Fibroblast of skin of scalp (primary cell): ENCODE measurements around the gene INSR. TPM values are rescaled to one million over a fixed set of nuclear protein-coding genes. Genes with fewer than 3 reads are reported as not detected.
A peak's percentile ranks its signal among the peaks of the same experiment; 100 is the strongest.
"Not testable (repeated sequence)": the region's sequence is repeated elsewhere in the genome, so short reads cannot be mapped to it uniquely, and the experiment has no call there.

ENCODE experiments used
- DNase-seq: peaks from one replicate; pipeline ENCODE4 v3.0.0-alpha.2; 2013
- polyA plus RNA-seq, 2 experiments: library from polyadenylated mRNA; unstranded; fragments of 120-200 nt; gene quantifications; one replicate each; pipeline ENCODE4 v1.2.1, GENCODE V29; 2013; ENCODE audit not compliant: insufficient read length in 2 of 2

Gene INSR
- 7.7 TPM for polyA plus RNA-seq (2013, experiment 1 of 2; ENCODE audit: insufficient read length)
- 7.6 TPM for polyA plus RNA-seq (2013, experiment 2 of 2; ENCODE audit: insufficient read length)

DNA sequence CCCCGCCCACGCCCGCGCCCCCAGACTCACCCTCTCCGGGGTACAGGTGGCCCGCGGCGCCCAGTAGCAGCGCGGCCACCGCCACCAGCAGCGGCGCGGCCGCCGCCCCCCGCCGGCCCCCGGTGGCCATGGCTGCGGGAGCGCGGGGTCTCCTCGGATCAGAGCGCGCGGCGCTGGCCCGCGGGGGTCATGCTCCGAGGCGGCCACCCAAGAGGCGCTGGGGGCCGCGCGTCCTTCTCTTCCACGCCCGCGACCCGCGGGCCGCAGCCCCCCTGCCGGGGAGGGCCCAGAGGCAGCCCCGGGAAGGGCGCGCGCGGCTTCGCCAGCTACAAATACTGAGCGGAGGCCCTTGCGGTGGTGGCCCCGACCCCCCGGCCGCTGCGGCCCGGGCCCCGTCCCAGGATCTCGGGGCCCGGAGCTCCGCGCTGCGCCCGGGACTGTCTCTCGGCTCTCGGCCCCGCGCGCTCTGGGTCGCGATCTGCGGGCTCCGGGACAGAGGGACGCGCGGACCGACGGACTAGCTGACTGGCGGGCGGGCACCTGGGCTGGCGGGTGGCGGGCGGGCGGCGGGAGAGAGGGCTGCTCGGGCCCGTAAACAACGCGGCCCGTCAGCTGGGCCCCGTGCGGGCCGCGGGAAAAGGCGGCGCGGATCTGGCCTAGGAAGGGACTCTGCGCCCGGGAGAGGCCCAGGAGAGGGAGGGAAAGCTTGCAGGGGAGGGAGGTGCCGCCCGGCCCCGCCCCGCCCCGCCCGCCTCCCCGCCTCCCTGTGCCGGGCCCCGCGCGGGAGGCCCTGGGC, at the start of gene INSR:
TSS of gene INSR (minus strand) at position 653 of the 796 bp plus-strand sequence. CDS start at position 130, 523 bp downstream.
- peak; percentile 91 for DNase-seq

DNA sequence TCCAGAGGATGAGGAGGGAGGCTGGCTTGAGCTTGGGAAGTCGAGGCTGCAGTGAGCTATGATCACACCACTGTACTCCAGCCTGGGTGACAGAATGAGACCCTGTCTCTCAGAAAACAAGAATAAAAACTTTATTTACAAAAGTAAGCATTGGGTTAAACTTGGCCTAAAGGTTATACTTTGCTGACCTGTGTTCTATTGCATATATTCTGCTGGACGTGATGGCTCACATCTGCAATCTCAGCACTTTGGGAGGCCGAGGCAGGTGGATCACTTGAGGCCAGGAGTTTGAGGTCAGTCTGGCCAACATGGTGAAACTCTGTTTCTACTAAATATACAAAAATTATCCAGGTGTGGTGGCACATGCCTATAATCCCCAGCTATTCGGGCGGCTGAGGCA, 47.9 kb upstream of the INSR start:
- no peak for DNase-seq

- peak; percentile 76 for DNase-seq
Measured at GRCh38 chr19:7340959-7341837, 47.0 kb upstream of the INSR start.

GRCh38 chr19:7337380-7338194, 43.4 kb upstream of the INSR start:
- no peak for DNase-seq

DNA sequence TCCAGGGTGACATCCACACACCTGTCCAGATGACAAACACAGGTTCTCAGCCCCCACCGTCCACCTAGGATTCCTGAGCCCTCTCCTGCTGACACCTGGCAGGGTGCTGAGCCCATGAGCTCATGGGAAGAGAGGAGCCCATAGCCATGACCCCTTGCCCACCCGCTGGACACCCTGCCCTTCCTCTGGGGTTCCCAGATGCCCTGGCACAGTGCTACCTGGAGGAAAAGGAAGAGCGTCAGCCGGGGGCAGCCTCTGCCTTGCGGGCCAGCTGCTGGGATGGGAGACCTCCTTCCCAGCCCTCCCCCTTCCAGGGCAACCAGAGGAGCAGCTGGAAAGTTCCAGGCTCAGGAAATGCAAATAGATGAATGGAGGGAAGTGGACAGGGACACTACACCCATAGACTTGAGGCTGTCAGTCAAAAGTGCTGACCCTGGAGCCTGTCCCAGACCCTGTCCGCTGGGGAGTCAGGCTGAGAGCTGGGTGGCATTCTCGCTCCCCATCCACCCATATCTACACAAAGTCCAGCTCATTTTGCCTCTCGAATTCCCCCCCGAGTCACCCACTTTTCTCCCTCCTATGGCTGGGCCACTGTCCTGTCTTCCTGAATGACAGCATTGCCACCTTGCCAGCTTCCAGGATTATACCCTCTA, 42.2 kb upstream of the INSR start:
- no peak for DNase-seq

- no peak for DNase-seq
Measured at GRCh38 chr19:7333198-7334118, 39.2 kb upstream of the INSR start.

DNA sequence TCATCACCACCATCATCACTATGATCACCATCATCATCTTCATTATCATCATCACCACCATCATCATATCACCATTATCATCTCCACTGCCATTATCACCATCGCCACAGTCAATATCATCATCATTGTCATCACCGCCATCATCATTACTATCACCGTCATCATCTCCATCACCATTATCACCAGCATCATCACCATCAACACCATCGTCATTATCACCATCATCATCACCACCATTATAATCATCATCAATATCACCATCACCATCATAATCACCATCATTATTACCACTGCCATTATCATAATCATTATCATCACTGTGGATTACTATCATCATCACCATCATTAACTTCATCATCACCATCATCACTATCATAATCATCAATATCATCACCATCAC, 37.2 kb upstream of the INSR start:
- DNase-seq, result no peak

GRCh38 chr19:7328647-7329046, 34.4 kb upstream of the INSR start:
- DNase-seq, result no peak

DNA sequence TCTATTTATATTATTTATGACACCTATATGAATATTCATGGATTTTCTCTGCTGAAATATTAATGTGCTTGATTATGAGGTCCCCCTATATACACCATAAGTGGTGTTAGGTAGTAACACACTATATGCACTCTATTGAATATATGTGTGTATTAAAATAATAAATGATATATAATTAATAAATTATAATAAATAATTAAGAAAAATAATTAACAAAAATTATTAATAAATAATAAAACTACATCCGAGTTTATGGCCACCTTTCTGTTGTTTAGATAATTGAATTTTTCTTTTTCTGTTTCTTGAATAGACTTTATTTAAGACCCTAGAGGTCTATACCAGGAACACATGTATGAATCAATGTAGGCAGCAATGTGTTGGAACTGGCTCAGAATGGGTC, 33.6 kb upstream of the INSR start:
- DNase-seq, result no peak

- no peak for DNase-seq
Measured at GRCh38 chr19:7326105-7326877, 32.1 kb upstream of the INSR start.

- no peak for DNase-seq
Measured at GRCh38 chr19:7318176-7318575, 24.0 kb upstream of the INSR start.

DNA sequence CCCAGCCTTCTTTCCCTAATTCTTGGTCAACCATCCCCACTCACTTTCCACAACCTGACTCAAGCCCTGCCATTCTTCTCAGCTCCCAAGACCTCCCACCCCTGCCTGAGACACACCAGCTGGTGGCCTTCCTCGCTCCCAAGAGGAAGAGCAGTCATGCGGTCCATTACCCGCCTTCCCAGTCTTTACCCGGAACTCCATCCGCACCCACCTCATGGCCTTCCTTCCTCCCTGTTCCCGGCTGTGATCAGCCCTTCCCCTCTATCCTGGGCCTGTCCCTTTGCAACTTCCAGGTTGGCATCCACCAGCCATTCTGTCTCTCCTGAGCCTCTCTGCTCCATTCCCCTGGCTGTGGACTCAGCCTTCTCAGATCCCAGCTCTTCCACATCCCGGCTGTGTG, 18.6 kb upstream of the INSR start:
- no peak for DNase-seq

DNA sequence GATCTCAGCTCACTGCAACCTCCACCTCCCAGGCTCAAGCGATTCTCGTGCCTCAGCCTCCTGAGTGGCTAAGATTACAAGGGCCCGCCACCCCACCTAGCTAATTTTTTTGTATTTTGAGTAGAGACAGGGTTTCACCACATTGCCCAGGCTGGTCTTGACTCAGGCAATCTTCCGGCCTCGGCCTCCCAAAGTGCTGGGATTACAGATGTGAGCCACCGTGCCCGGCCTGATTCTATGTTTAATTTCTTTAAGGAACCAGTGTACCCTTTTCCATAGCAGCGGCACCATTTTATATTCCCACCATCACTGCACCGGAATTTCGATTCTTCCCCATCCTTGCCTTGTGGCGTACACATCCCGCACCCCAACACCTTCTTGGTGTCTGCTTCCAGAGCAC, 17.7 kb upstream of the INSR start:
- DNase-seq, result no peak

DNA sequence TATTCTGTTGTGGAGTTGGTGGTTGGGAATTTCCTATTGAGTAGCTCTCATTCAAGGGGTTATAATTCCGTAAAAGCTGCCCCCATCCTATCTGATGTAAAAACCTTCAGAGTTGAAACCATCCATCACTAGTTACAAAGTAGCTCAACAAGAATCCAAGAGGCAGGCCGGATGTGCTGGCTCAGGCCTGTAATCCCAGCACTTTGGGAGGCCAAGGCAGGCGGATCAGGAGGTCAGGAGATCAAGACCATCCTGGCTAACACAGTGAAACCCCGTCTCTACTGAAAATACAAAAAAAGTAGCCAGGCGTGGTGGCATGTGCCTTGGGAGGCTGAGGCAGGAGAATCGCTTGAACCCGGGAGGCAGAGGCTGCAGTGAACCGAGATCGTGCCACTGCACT, 14.1 kb upstream of the INSR start:
- DNase-seq, result not testable (repeated sequence)

GRCh38 chr19:7307590-7308218, 13.5 kb upstream of the INSR start:
- DNase-seq, result no peak

GRCh38 chr19:7304200-7304599, 10.0 kb upstream of the INSR start:
- no peak for DNase-seq

- DNase-seq, result no peak
Measured at GRCh38 chr19:7303470-7303869, 9.3 kb upstream of the INSR start.

DNA sequence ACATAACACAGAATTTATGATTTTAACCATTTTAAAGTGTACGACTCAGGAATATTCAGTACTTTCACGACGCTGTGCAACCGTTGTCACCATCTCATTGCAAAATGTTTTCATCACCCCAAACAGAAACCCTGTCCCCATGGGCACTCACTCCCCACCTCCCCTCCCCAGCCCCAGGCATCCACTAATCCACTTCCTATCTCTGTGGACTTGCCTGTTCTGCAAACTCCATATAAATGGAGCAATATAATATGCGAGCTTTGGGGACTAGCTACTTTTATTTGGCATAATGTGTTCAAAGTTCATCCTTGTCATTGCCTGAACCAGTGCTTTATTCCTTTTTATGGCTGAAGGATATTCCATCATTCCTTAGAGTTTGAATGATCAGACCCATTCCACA, 7.3 kb upstream of the INSR start:
- DNase-seq, result no peak

GRCh38 chr19:7297742-7298141, 3.5 kb upstream of the INSR start:
- DNase-seq, result no peak
